Lung (tissue), 12 donors: ENCODE measurements around the gene TDRKH. TPM values are rescaled to one million over a fixed set of nuclear protein-coding genes. Genes with fewer than 3 reads are reported as not detected.

Experiments used
- ATAC-seq: fragments of 200-7000 bp; cut with Tn5 transposase; one replicate; pipeline ENCODE4 v1.9.1; 2020; ENCODE audit warnings: moderate number of reproducible peaks; ENCODE audit not compliant: insufficient read depth, low FRiP score
- DNase-seq, 3 donors: peaks; one replicate each; pipeline ENCODE4 v3.0.0-alpha.2; 2013 to 2017
- H3K27ac ChIP-seq, 2 donors: one replicate each; pipeline ENCODE4 v1.5.1; 2013; ENCODE audit warnings: mild to moderate bottlenecking in 2 of 2, moderate library complexity in 2 of 2, control low read depth in 1 of 2, inconsistent platforms in 1 of 2, low read depth in 1 of 2, low read length in 1 of 2
- H3K27me3 ChIP-seq, 3 donors: one replicate each; pipeline ENCODE4 v1.5.1; 2013; ENCODE audit warnings: low read length in 2 of 3; ENCODE audit not compliant: control insufficient read depth in 3 of 3, insufficient read depth in 3 of 3
- H3K36me3 ChIP-seq, 4 donors: one replicate each; pipeline ENCODE4 v1.5.1; 2013; ENCODE audit warnings: low read length in 4 of 4, mild to moderate bottlenecking in 1 of 4, moderate library complexity in 1 of 4; ENCODE audit not compliant: control insufficient read depth in 4 of 4, insufficient read depth in 4 of 4
- H3K4me1 ChIP-seq, 5 donors: one replicate each; pipeline ENCODE4 v1.5.1; 2013; ENCODE audit warnings: low read length in 5 of 5, mild to moderate bottlenecking in 2 of 5, moderate library complexity in 1 of 5; ENCODE audit not compliant: control insufficient read depth in 5 of 5, insufficient read depth in 5 of 5
- H3K4me3 ChIP-seq: one replicate; pipeline ENCODE4 v1.5.1; 2013; ENCODE audit warnings: mild to moderate bottlenecking, control low read depth, moderate library complexity
- H3K9ac ChIP-seq, 2 donors: one replicate each; pipeline ENCODE4 v1.5.1; 2013; ENCODE audit warnings: low read length in 2 of 2, control low read depth in 1 of 2; ENCODE audit not compliant: insufficient read depth in 1 of 2
- H3K9me3 ChIP-seq, 4 donors: one replicate each; pipeline ENCODE4 v1.5.1; 2013; ENCODE audit warnings: low read length in 3 of 4, mild to moderate bottlenecking in 1 of 4, moderate library complexity in 1 of 4; ENCODE audit not compliant: control insufficient read depth in 4 of 4, insufficient read depth in 3 of 4
- CTCF ChIP-seq: IDR thresholded peaks from 2 replicates; pipeline ENCODE4 v1.5.1; 2012; ENCODE audit warnings: mild to moderate bottlenecking; ENCODE audit errors: control extremely low read depth, extremely low read depth
- WGBS, 2 donors: extraction: QIAGEN DNeasy Blood & Tissue Kit; methylation state at CpG; one replicate each; pipeline ENCODE4 v1.1.7; 2013; 5-methylcytosine and 5-hydroxymethylcytosine counted together
- polyA plus RNA-seq, 2 donors: library from polyadenylated mRNA; stranded (reverse); fragments of 200-250 nt; gene quantifications; one replicate each; pipeline ENCODE4 v1.2.1, GENCODE V29; 2013
- total RNA-seq, 2 donors: library from RNA; depleted of rRNA in 1 of 2; stranded (reverse); fragments of >200 nt in 1 of 2; gene quantifications; one replicate each; pipeline ENCODE4 v1.2.1, GENCODE V29; 2014 to 2021
- donor health status: control.
- donor health status: control.
- donor health status: Bipolar disorder and iron deficiency.
- donor health status: healthy.
- donor health status: DM: yes; HTN: yes; CAD: no.

Gene TDRKH
- total and polyA plus RNA-seq, 4 donors: 5.6 to 18.1 (median 8.8) TPM

- Histone ChIP-seq H3K9me3 (no peaks in the 10 kb centered on the region), H3K4me3 (no peak overlapping the region), H3K27ac (no peak overlapping the region), H3K36me3 (peaks cover 10 to 37% (median 17%) of the 10 kb centered on the region in 4 donors), H3K4me1 (peaks cover 2 to 15% (median 5%) of the 10 kb centered on the region in 5 donors), H3K9ac (no peak overlapping the region), H3K27me3 (no peaks in the 10 kb centered on the region)
- no peak for TF ChIP-seq CTCF
- DNase-seq: no peak
- ATAC-seq: no peak
Observed at GRCh38 chr1:151759241-151759640, 31.1 kb downstream of the TDRKH start.

GRCh38 chr1:151756291-151756690, 34.0 kb downstream of the TDRKH start:
- ATAC-seq: no peak
- H3K36me3 ChIP-seq: peaks cover 2 to 30% (median 13%) of the 10 kb centered on the region in 4 donors
- 71 to 91% methylated on average over 1 of the region's 1 CpG for WGBS, 2 donors

GRCh38 chr1:151741516-151741915, 48.8 kb downstream of the TDRKH start:
- peaks cover 0 to 4% (median 1%) of the 10 kb centered on the region in 4 donors for H3K9me3 ChIP-seq
- DNase-seq (no peak), ATAC-seq (no peak)
- H3K4me1 ChIP-seq: no peaks in the 10 kb centered on the region
- no peak for TF ChIP-seq CTCF
- H3K36me3 ChIP-seq: no peaks in the 10 kb centered on the region
- H3K4me3 ChIP-seq: no peak overlapping the region
- H3K27ac ChIP-seq: no peak overlapping the region
- H3K27me3 ChIP-seq: peaks cover 0 to 4% (median 0%) of the 10 kb centered on the region in 3 donors
- WGBS, 2 donors: 89 to 94% methylated on average over 4 of the region's 4 CpGs
- H3K9ac ChIP-seq: no peak overlapping the region

More at GRCh38 chr1:151756291-151756690, 34.0 kb downstream of the TDRKH start:
- no peak for DNase-seq
- TF ChIP-seq CTCF: no peak
- Histone ChIP-seq H3K4me3 (no peak overlapping the region), H3K27ac (no peak overlapping the region), H3K4me1 (no peaks in the 10 kb centered on the region), H3K9ac (no peak overlapping the region), H3K27me3 (no peaks in the 10 kb centered on the region), H3K9me3 (no peaks in the 10 kb centered on the region)
